ENCODE measurements around the gene SPATA6L.

Gene SPATA6L

DNA sequence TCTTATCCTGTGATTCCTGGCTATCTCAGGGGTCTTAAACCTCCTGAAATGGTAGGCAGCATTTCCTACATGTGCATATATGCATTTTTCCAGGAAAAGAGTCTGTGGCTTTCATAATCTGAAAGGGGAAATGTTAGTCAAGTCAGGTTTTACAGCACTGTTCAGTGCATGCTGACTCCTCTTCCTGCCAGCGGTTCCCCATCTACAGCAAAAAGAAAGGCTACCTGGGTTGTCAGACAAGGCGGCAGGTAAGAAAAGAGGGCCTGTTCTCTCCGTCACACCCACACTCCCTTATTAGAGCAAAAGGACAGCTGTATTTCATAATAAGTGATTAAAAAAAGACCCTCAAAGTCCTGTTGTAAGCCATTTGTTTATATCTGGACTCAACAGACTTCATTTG is 4.3 kb upstream of the SPATA6L start:
- no peak overlapping the region for H2BK5ac ChIP-seq (ENCODE audit: low read length)

DNA sequence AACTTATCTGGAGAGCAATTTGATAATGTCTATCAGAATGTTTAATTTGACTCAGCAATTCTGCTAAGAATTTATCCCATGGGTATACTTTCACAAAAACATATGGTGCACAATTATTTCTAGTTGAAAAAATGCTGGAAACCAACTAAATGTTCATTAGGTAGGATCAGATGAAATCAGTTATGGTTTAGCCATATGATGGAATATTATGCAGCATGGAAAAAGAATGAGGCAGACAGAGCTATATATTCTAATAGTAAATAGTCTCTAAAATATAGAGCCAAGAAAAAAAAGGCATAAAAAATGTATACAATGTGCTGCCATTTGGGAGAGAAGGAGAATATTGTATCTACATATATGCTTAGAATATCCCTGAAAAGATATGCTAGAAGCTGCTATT is 3.6 kb upstream of the SPATA6L start:
- Histone ChIP-seq H3K79me1 (ENCODE audit: low read depth, low read length) (no peaks in the 10 kb centered on the region), H3K4me2 (ENCODE audit: insufficient read depth, low read length, poor library complexity, severe bottlenecking) (no peak overlapping the region), H2BK12ac (ENCODE audit: low read length) (no peak overlapping the region), H3K27ac (replicated peaks; ENCODE audit: low read length) (no peak overlapping the region), H3K9me3 (replicated peaks in 1 of 2; ENCODE audit: control insufficient read depth in 2 of 2, insufficient read depth in 1 of 2, low read depth in 1 of 2, low read length in 2 of 2) (no peaks in the 10 kb centered on the region), H3K36me3 (replicated peaks in 1 of 2; ENCODE audit: control insufficient read depth in 2 of 2, insufficient read depth in 2 of 2, low read length in 2 of 2) (no peaks in the 10 kb centered on the region), H2AK5ac (ENCODE audit: low read depth, low read length) (no peak overlapping the region), H2BK5ac (ENCODE audit: low read length) (no peak overlapping the region), H4K8ac (ENCODE audit: low read depth, low read length) (no peak overlapping the region), H3K27me3 (ENCODE audit: control insufficient read depth in 3 of 3, insufficient read depth in 3 of 3, low read depth in 1 of 3, low read length in 3 of 3) (peaks cover 0 to 5% (median 0%) of the 10 kb centered on the region in 3 experiments), H3K4ac (ENCODE audit: low read length) (no peak overlapping the region), H3K23ac (ENCODE audit: low read depth, low read length, poor library complexity) (no peak overlapping the region), H3K9ac (ENCODE audit: low read depth, low read length, poor library complexity) (no peak overlapping the region), H3K14ac (ENCODE audit: low read length) (no peak overlapping the region), H2AFZ (ENCODE audit: low read length) (no peak overlapping the region), H2BK15ac (ENCODE audit: low read length) (no peak overlapping the region), H3K18ac (ENCODE audit: low read length) (no peak overlapping the region), H3K4me1 (ENCODE audit: control insufficient read depth in 2 of 2, insufficient read depth in 1 of 2, low read depth in 1 of 2, low read length in 2 of 2) (no peaks in the 10 kb centered on the region), H4K91ac (ENCODE audit: low read depth, low read length, poor library complexity) (no peak overlapping the region), H3K4me3 (ENCODE audit: low read length in 2 of 2) (no peak overlapping the region), H2BK120ac (ENCODE audit: low read depth, low read length) (no peak overlapping the region)
- DNase-seq (ENCODE audit: low spot score), result no peak

More for the DNA sequence above, 4.3 kb upstream of the SPATA6L start:
- Histone ChIP-seq H3K4ac (ENCODE audit: low read length) (no peak overlapping the region), H3K4me2 (ENCODE audit: insufficient read depth, low read length, poor library complexity, severe bottlenecking) (no peak overlapping the region), H3K27ac (replicated peaks; ENCODE audit: low read length) (no peak overlapping the region), H3K9me3 (replicated peaks in 1 of 2; ENCODE audit: control insufficient read depth in 2 of 2, insufficient read depth in 1 of 2, low read depth in 1 of 2, low read length in 2 of 2) (no peaks in the 10 kb centered on the region), H4K8ac (ENCODE audit: low read depth, low read length) (no peak overlapping the region), H3K9ac (ENCODE audit: low read depth, low read length, poor library complexity) (no peak overlapping the region), H3K18ac (ENCODE audit: low read length) (no peak overlapping the region), H2BK15ac (ENCODE audit: low read length) (no peak overlapping the region), H2AFZ (ENCODE audit: low read length) (peak overlapping the region; percentile 74), H3K4me1 (ENCODE audit: control insufficient read depth in 2 of 2, insufficient read depth in 1 of 2, low read depth in 1 of 2, low read length in 2 of 2) (no peaks in the 10 kb centered on the region), H2BK120ac (ENCODE audit: low read depth, low read length) (no peak overlapping the region), H3K4me3 (ENCODE audit: low read length in 2 of 2) (no peak overlapping the region), H2AK5ac (ENCODE audit: low read depth, low read length) (no peak overlapping the region), H3K27me3 (ENCODE audit: control insufficient read depth in 3 of 3, insufficient read depth in 3 of 3, low read depth in 1 of 3, low read length in 3 of 3) (peaks cover 0 to 5% (median 0%) of the 10 kb centered on the region in 3 experiments), H4K91ac (ENCODE audit: low read depth, low read length, poor library complexity) (no peak overlapping the region), H3K23ac (ENCODE audit: low read depth, low read length, poor library complexity) (no peak overlapping the region), H3K36me3 (replicated peaks in 1 of 2; ENCODE audit: control insufficient read depth in 2 of 2, insufficient read depth in 2 of 2, low read length in 2 of 2) (no peaks in the 10 kb centered on the region), H3K79me1 (ENCODE audit: low read depth, low read length) (no peaks in the 10 kb centered on the region), H3K14ac (ENCODE audit: low read length) (no peak overlapping the region), H2BK12ac (ENCODE audit: low read length) (no peak overlapping the region)
- no CpG with 5 or more reads among the region's 3 CpGs for WGBS, 2 donors (ENCODE audit: extremely low coverage in 2 of 2, insufficient read length in 2 of 2, insufficient replicate concordance in 1 of 2)
- no peak for DNase-seq (ENCODE audit: low spot score)

- no peaks in the 10 kb centered on the region for H3K9me3 ChIP-seq (replicated peaks in 1 of 2; ENCODE audit: control insufficient read depth in 2 of 2, insufficient read depth in 1 of 2, low read depth in 1 of 2, low read length in 2 of 2)
- H2AFZ ChIP-seq (ENCODE audit: low read length), result no peak overlapping the region
- no peak overlapping the region for H3K4me3 ChIP-seq (ENCODE audit: low read length in 2 of 2)
- H2BK15ac ChIP-seq (ENCODE audit: low read length), result no peak overlapping the region
- no peak overlapping the region for H2BK12ac ChIP-seq (ENCODE audit: low read length)
- H3K23ac ChIP-seq (ENCODE audit: low read depth, low read length, poor library complexity), result no peak overlapping the region
- no CpG with 5 or more reads among the region's 2 CpGs for WGBS, 2 donors (ENCODE audit: extremely low coverage in 2 of 2, insufficient read length in 2 of 2, insufficient replicate concordance in 1 of 2)
- H3K4me1 ChIP-seq (ENCODE audit: control insufficient read depth in 2 of 2, insufficient read depth in 1 of 2, low read depth in 1 of 2, low read length in 2 of 2), result no peaks in the 10 kb centered on the region
- no peak overlapping the region for H2AK5ac ChIP-seq (ENCODE audit: low read depth, low read length)
- no peak overlapping the region for H3K4me2 ChIP-seq (ENCODE audit: insufficient read depth, low read length, poor library complexity, severe bottlenecking)
- H4K91ac ChIP-seq (ENCODE audit: low read depth, low read length, poor library complexity), result no peak overlapping the region
- H2BK5ac ChIP-seq (ENCODE audit: low read length), result no peak overlapping the region
- no peaks in the 10 kb centered on the region for H3K36me3 ChIP-seq (replicated peaks in 1 of 2; ENCODE audit: control insufficient read depth in 2 of 2, insufficient read depth in 2 of 2, low read length in 2 of 2)
- H3K27me3 ChIP-seq (ENCODE audit: control insufficient read depth in 3 of 3, insufficient read depth in 3 of 3, low read depth in 1 of 3, low read length in 3 of 3), result peaks cover 0 to 5% (median 0%) of the 10 kb centered on the region in 3 experiments
- no peak overlapping the region for H3K4ac ChIP-seq (ENCODE audit: low read length)
- no peak overlapping the region for H4K8ac ChIP-seq (ENCODE audit: low read depth, low read length)
- no peak overlapping the region for H3K27ac ChIP-seq (replicated peaks; ENCODE audit: low read length)
- H3K79me1 ChIP-seq (ENCODE audit: low read depth, low read length), result no peaks in the 10 kb centered on the region
- no peak overlapping the region for H2BK120ac ChIP-seq (ENCODE audit: low read depth, low read length)
- H3K9ac ChIP-seq (ENCODE audit: low read depth, low read length, poor library complexity), result no peak overlapping the region
- DNase-seq (ENCODE audit: low spot score), result no peak
- H3K14ac ChIP-seq (ENCODE audit: low read length), result no peak overlapping the region
- no peak overlapping the region for H3K18ac ChIP-seq (ENCODE audit: low read length)
These were observed 2.3 kb upstream of the SPATA6L start for GRCh38 chr9:4668604-4669003.

- H3K27ac ChIP-seq (replicated peaks; ENCODE audit: low read length), result no peak overlapping the region
- H2BK12ac ChIP-seq (ENCODE audit: low read length), result no peak overlapping the region
- no peak overlapping the region for H4K8ac ChIP-seq (ENCODE audit: low read depth, low read length)
- no peak overlapping the region for H3K9ac ChIP-seq (ENCODE audit: low read depth, low read length, poor library complexity)
- no peak overlapping the region for H3K4me2 ChIP-seq (ENCODE audit: insufficient read depth, low read length, poor library complexity, severe bottlenecking)
- no peaks in the 10 kb centered on the region for H3K9me3 ChIP-seq (replicated peaks in 1 of 2; ENCODE audit: control insufficient read depth in 2 of 2, insufficient read depth in 1 of 2, low read depth in 1 of 2, low read length in 2 of 2)
- no peak overlapping the region for H3K14ac ChIP-seq (ENCODE audit: low read length)
- no peak overlapping the region for H2BK15ac ChIP-seq (ENCODE audit: low read length)
- no peak overlapping the region for H3K23ac ChIP-seq (ENCODE audit: low read depth, low read length, poor library complexity)
- WGBS, 2 donors (ENCODE audit: extremely low coverage in 2 of 2, insufficient read length in 2 of 2, insufficient replicate concordance in 1 of 2), result no CpG with 5 or more reads among the region's 1 CpG
- no peaks in the 10 kb centered on the region for H3K79me1 ChIP-seq (ENCODE audit: low read depth, low read length)
- no peak overlapping the region for H2AFZ ChIP-seq (ENCODE audit: low read length)
- DNase-seq (ENCODE audit: low spot score), result no peak
- H3K4me1 ChIP-seq (ENCODE audit: control insufficient read depth in 2 of 2, insufficient read depth in 1 of 2, low read depth in 1 of 2, low read length in 2 of 2), result peaks cover 5 to 6% of the 10 kb centered on the region in 2 donors
- H3K36me3 ChIP-seq (replicated peaks in 1 of 2; ENCODE audit: control insufficient read depth in 2 of 2, insufficient read depth in 2 of 2, low read length in 2 of 2), result no peaks in the 10 kb centered on the region
- H3K27me3 ChIP-seq (ENCODE audit: control insufficient read depth in 3 of 3, insufficient read depth in 3 of 3, low read depth in 1 of 3, low read length in 3 of 3), result peaks cover 0 to 5% (median 0%) of the 10 kb centered on the region in 3 experiments
- no peak overlapping the region for H2AK5ac ChIP-seq (ENCODE audit: low read depth, low read length)
- H3K18ac ChIP-seq (ENCODE audit: low read length), result no peak overlapping the region
- H2BK120ac ChIP-seq (ENCODE audit: low read depth, low read length), result no peak overlapping the region
- H2BK5ac ChIP-seq (ENCODE audit: low read length), result no peak overlapping the region
- H3K4me3 ChIP-seq (ENCODE audit: low read length in 2 of 2), result no peak overlapping the region
- no peak overlapping the region for H4K91ac ChIP-seq (ENCODE audit: low read depth, low read length, poor library complexity)
- no peak overlapping the region for H3K4ac ChIP-seq (ENCODE audit: low read length)
These were observed 1.4 kb upstream of the SPATA6L start for GRCh38 chr9:4667681-4668080.
